K562 (cell line): ENCODE data around the gene DNAJC1. TPM values are rescaled to one million over a fixed set of nuclear protein-coding genes. Genes with fewer than 3 reads are reported as not detected.

Source experiments
- ATF3 ChIP-seq, 2 experiments: fragments of 450-650 bp in 1 of 2; sonication (generic) in 1 of 2; formaldehyde crosslinking in 1 of 2; IDR thresholded peaks in 1 of 2; conservative IDR thresholded peaks in 1 of 2; 2 replicates each; pipeline versions ENCODE4 v1.6.1 to v1.8.1; 2016 to 2023; ENCODE audit warnings: mild to moderate bottlenecking in 2 of 2, moderate library complexity in 2 of 2, inconsistent platforms in 1 of 2, missing genetic modification reagents in 1 of 2
- CBFB ChIP-seq: sonication (generic); formaldehyde crosslinking; IDR thresholded peaks from 2 replicates; pipeline ENCODE4 v1.4.0; 2020; ENCODE audit warnings: mild to moderate bottlenecking, missing genetic modification reagents
- GATAD2B ChIP-seq: fragments of 450-650 bp; IDR thresholded peaks from 2 replicates; pipeline ENCODE4 v1.6.1; 2017; ENCODE audit warnings: mild to moderate bottlenecking, borderline replicate concordance
- GTF2A2 ChIP-seq: IDR thresholded peaks from 2 replicates; pipeline ENCODE4 v1.6.1; 2016; ENCODE audit warnings: mild to moderate bottlenecking, missing genetic modification characterization, missing compliant biosample characterization
- HDAC1 ChIP-seq, 2 experiments: fragments of 450-650 bp; IDR thresholded peaks; 2 replicates each; pipeline ENCODE4 v1.6.1; 2016 to 2017; ENCODE audit warnings: inconsistent platforms in 1 of 2, mild to moderate bottlenecking in 1 of 2, moderate library complexity in 1 of 2
- HDGF ChIP-seq: fragments of 450-650 bp; IDR thresholded peaks from 2 replicates; pipeline ENCODE4 v1.6.1; 2016
- KLF16 ChIP-seq: IDR thresholded peaks from 2 replicates; pipeline ENCODE4 v1.6.1; 2016; ENCODE audit warnings: antibody characterized with exemption
- MYNN ChIP-seq, 2 experiments: sonication (generic); formaldehyde crosslinking in 1 of 2; IDR thresholded peaks; 2 replicates each; pipeline versions ENCODE4 v1.5.0 to v1.6.1; 2016 to 2020; ENCODE audit warnings: antibody characterized with exemption in 1 of 2, missing genetic modification reagents in 1 of 2
- PCBP2 ChIP-seq: fragments of 200-400 bp; formaldehyde crosslinking; IDR thresholded peaks from 2 replicates; pipeline ENCODE4 v1.6.1; 2018; ENCODE audit warnings: low read length, low read depth, mild to moderate bottlenecking, moderate library complexity; ENCODE audit not compliant: poor library complexity, severe bottlenecking
- PKNOX1 ChIP-seq: fragments of 450-650 bp; IDR thresholded peaks from 2 replicates; pipeline ENCODE4 v1.6.1; 2016
- PML ChIP-seq: IDR thresholded peaks from 2 replicates; pipeline ENCODE4 v1.6.1; 2012; ENCODE audit warnings: low read length, inconsistent platforms
- SP2 ChIP-seq: IDR thresholded peaks from 2 replicates; pipeline ENCODE4 v1.6.1; 2011; ENCODE audit warnings: mild to moderate bottlenecking, low read depth, low read length, moderate library complexity; ENCODE audit not compliant: poor library complexity, severe bottlenecking; ENCODE audit errors: extremely low read depth
- SRF ChIP-seq, 2 experiments: fragments of 250-450, 450-650 bp in 1 of 2; sonication (Bioruptor Pico) in 1 of 2; sonication (generic) in 1 of 2; formaldehyde crosslinking; IDR thresholded peaks; 2 replicates each; pipeline versions ENCODE4 v1.5.0 to v1.5.1; 2020 to 2022; ENCODE audit warnings: mild to moderate bottlenecking in 1 of 2, missing genetic modification reagents in 1 of 2
- TFE3 ChIP-seq: fragments of 450-650 bp; formaldehyde crosslinking; IDR thresholded peaks from 2 replicates; pipeline ENCODE4 v1.4.0; 2020; ENCODE audit warnings: mild to moderate bottlenecking, mixed read lengths
- TRIM25 ChIP-seq: fragments of 450-650 bp; IDR thresholded peaks from 2 replicates; pipeline ENCODE4 v1.7.0; 2016; ENCODE audit warnings: borderline replicate concordance
- TSHZ1 ChIP-seq: fragments of 250-450 bp; sonication (Bioruptor Pico); IDR thresholded peaks from 2 replicates; pipeline ENCODE4 v1.4.0; 2020; ENCODE audit warnings: mild to moderate bottlenecking, moderate library complexity
- ZKSCAN3 ChIP-seq: fragments of 250-450 bp; sonication (Bioruptor Pico); IDR thresholded peaks from 2 replicates; pipeline ENCODE4 v1.4.0; 2020
- ZNF586 ChIP-seq: fragments of 450-650 bp; formaldehyde crosslinking; conservative IDR thresholded peaks from 2 replicates; pipeline ENCODE4 v1.4.0; 2020; ENCODE audit warnings: mild to moderate bottlenecking, moderate library complexity
- polyA plus RNA-seq, 8 experiments: library from polyadenylated mRNA; depleted of rRNA in 4 of 8; stranded (reverse) in 5 of 8; unstranded in 3 of 8; fragments of >200 nt; fragmentation: Nextera tagmentation in 2 of 8; fragmentation: Illumina TruSeq in 1 of 8; extraction: Ambion mirVana in 2 of 8; extraction: Trizol in 1 of 8; gene quantifications; 2 replicates each; pipeline versions ENCODE4 v1.2.1 to v1.2.3, GENCODE V29; 2011 to 2014; ENCODE audit warnings: inconsistent platforms in 1 of 8, missing spikeins in 1 of 8
- total RNA-seq, 7 experiments: library from RNA; depleted of rRNA in 6 of 7; stranded (reverse); fragments of >200 nt in 6 of 7; fragmentation: Illumina TruSeq in 2 of 7; extraction: Trizol in 2 of 7; gene quantifications; 2 replicates each; pipeline versions ENCODE4 v1.2.1 to v1.2.3, GENCODE V29; 2011 to 2021; ENCODE audit warnings: low replicate concordance in 1 of 7

DNAJC1 gene
- total and polyA plus RNA-seq, 9 of the 15 experiments (the other 6 are each of a cell fraction or from before 2014, with no cell fraction given) = 5.4 to 77.6 (median 40.3) TPM

GRCh38 chr10:21961847-21962246 is 41.7 kb downstream of the DNAJC1 start (continued):
- TF ChIP-seq MYNN (IDR thresholded peaks at IDR 0.05) (0 out of 2 replicates have a peak, but pooled peaks have one; percentile 60), MYNN (CRISPR knock-in tag; IDR thresholded peaks at IDR 0.05) (no peak), CBFB (no peak), TRIM25 (no peak), SRF (CRISPR knock-in tag; IDR thresholded peaks at IDR 0.05) (peak in 1 of 2 experiments; percentile 65; a peak in 1 of 4 replicates), PML (no peak), ATF3 (IDR thresholded peaks at IDR 0.05) (peak; percentile 43; the same call in 1 of the 2 replicates), ATF3 (CRISPR knock-in tag; conservative IDR thresholded peaks at IDR 0.05) (no peak), GATAD2B (peak; percentile 31; the same call in 1 of the 2 replicates), GTF2A2 (tag) (no peak), SP2 (no peak), TFE3 (CRISPR knock-in tag) (no peak), PKNOX1 (peak; percentile 26; the same call in 1 of the 2 replicates), PCBP2 (no peak), ZKSCAN3 (CRISPR knock-in tag) (no peak), KLF16 (no peak), HDGF (no peak), ZNF586 (no peak), TSHZ1 (CRISPR knock-in tag) (no peak), HDAC1 (IDR thresholded peaks at IDR 0.05) (peak in 1 of 2 experiments; percentile 85; a peak in 2 of 4 replicates)
